ENCODE results near the gene FOXO3.
"Not testable (repeated sequence)": the region's sequence is repeated elsewhere in the genome, so short reads cannot be mapped to it uniquely, and the experiment has no call there.

Gene FOXO3

GRCh38 chr6:108660251-108660650 lies 99.5 kb downstream of the FOXO3 start:
- no peak for DNase-seq (ENCODE audit: low read depth)

GRCh38 chr6:108661430-108661829 lies 100.7 kb downstream of the FOXO3 start:
- DNase-seq (ENCODE audit: low read depth), result no peak

GRCh38 chr6:108661982-108662381 lies 101.3 kb downstream of the FOXO3 start:
- DNase-seq (ENCODE audit: low read depth), result no peak

GRCh38 chr6:108662702-108663101 lies 102.0 kb downstream of the FOXO3 start:
- no peak for DNase-seq (ENCODE audit: low read depth)

GRCh38 chr6:108663494-108664064 lies 102.9 kb downstream of the FOXO3 start:
- not testable (repeated sequence) for DNase-seq (ENCODE audit: low read depth)

- no peak for DNase-seq (ENCODE audit: low read depth)
These were observed 104.9 kb downstream of the FOXO3 start for GRCh38 chr6:108665495-108666196.

- no peak for DNase-seq (ENCODE audit: low read depth)
These were observed 106.0 kb downstream of the FOXO3 start for GRCh38 chr6:108666656-108667260.

GRCh38 chr6:108667993-108668392 lies 107.3 kb downstream of the FOXO3 start:
- DNase-seq (ENCODE audit: low read depth), result no peak

GRCh38 chr6:108669673-108670072 lies 109.0 kb downstream of the FOXO3 start:
- DNase-seq (ENCODE audit: low read depth), result no peak

- DNase-seq (ENCODE audit: low read depth), result no peak
These were observed 110.5 kb downstream of the FOXO3 start for GRCh38 chr6:108671175-108671574.

GRCh38 chr6:108671790-108672189 lies 111.1 kb downstream of the FOXO3 start:
- DNase-seq (ENCODE audit: low read depth), result no peak

GRCh38 chr6:108672641-108673040 lies 111.9 kb downstream of the FOXO3 start:
- no peak for DNase-seq (ENCODE audit: low read depth)

- no peak for DNase-seq (ENCODE audit: low read depth)
These were observed 112.4 kb downstream of the FOXO3 start for GRCh38 chr6:108673153-108673552.

- DNase-seq (ENCODE audit: low read depth), result no peak
These were observed 112.9 kb downstream of the FOXO3 start for GRCh38 chr6:108673602-108674001.

- no peak for DNase-seq (ENCODE audit: low read depth)
These were observed 114.8 kb downstream of the FOXO3 start for GRCh38 chr6:108675226-108676200.

- DNase-seq (ENCODE audit: low read depth), result no peak
These were observed 115.8 kb downstream of the FOXO3 start for GRCh38 chr6:108676555-108676954.

- no peak for DNase-seq (ENCODE audit: low read depth)
These were observed 116.6 kb downstream of the FOXO3 start for GRCh38 chr6:108677357-108677756.

GRCh38 chr6:108677894-108678293 lies 117.2 kb downstream of the FOXO3 start:
- DNase-seq (ENCODE audit: low read depth), result no peak

- not testable (repeated sequence) for DNase-seq (ENCODE audit: low read depth)
These were observed 119.6 kb downstream of the FOXO3 start for GRCh38 chr6:108680314-108680713.

- DNase-seq (ENCODE audit: low read depth), result not testable (repeated sequence)
These were observed 121.0 kb downstream of the FOXO3 start for GRCh38 chr6:108681721-108682120.

GRCh38 chr6:108682383-108683119 lies 121.8 kb downstream of the FOXO3 start:
- DNase-seq (ENCODE audit: low read depth), result not testable (repeated sequence)

GRCh38 chr6:108683976-108684375 lies 123.3 kb downstream of the FOXO3 start:
- DNase-seq (ENCODE audit: low read depth), result not testable (repeated sequence)
